Ovary (tissue), 9 donors: ENCODE data around the gene DDAH2. TPM values are rescaled to one million over a fixed set of nuclear protein-coding genes. Genes with fewer than 3 reads are reported as not detected.

ENCODE experiments used
- DNase-seq, 5 donors: peaks; one replicate each; pipeline ENCODE4 v3.0.0-alpha.2; 2019 to 2020
- H3K27ac ChIP-seq, 2 donors: fragments of 200-600 bp; one replicate each; pipeline versions ENCODE4 v1.5.1 to v1.8.0; 2019 to 2022
- H3K27me3 ChIP-seq: fragments of 200-600 bp; one replicate; pipeline ENCODE4 v1.8.0; 2022
- H3K36me3 ChIP-seq: fragments of 200-600 bp; sonication (generic); one replicate; pipeline ENCODE4 v1.5.1; 2019
- H3K4me1 ChIP-seq: one replicate; pipeline ENCODE4 v1.8.1; 2013; ENCODE audit warnings: mild to moderate bottlenecking, moderate library complexity; ENCODE audit not compliant: insufficient read depth
- H3K4me3 ChIP-seq: fragments of 200-600 bp; sonication (generic); one replicate; pipeline ENCODE4 v1.5.1; 2017
- H3K9me3 ChIP-seq, 2 donors: fragments of 200-600 bp in 1 of 2; sonication (generic) in 1 of 2; one replicate each; pipeline versions ENCODE4 v1.5.1 to v1.8.1; 2013 to 2019; ENCODE audit warnings: mild to moderate bottlenecking in 1 of 2, moderate library complexity in 1 of 2
- CTCF ChIP-seq, 3 donors: fragments of 450-650 bp in 2 of 3; fragments of 200-600 bp in 1 of 3; IDR thresholded peaks; one replicate each; pipeline versions ENCODE4 v1.5.1 to v1.8.0; 2016 to 2022; ENCODE audit warnings: antibody characterized with exemption in 3 of 3, mild to moderate bottlenecking in 1 of 3
- EP300 ChIP-seq: sonication (generic); formaldehyde crosslinking; IDR thresholded peaks from one replicate; pipeline ENCODE4 v1.6.1; 2017; ENCODE audit warnings: antibody characterized with exemption
- POLR2A ChIP-seq: fragments of 450-650 bp; IDR thresholded peaks from one replicate; pipeline ENCODE4 v1.6.1; 2017; ENCODE audit warnings: antibody characterized with exemption, mild to moderate bottlenecking, moderate library complexity
- WGBS, 3 donors: extraction: QIAGEN DNeasy Blood & Tissue Kit in 1 of 3; methylation state at CpG; one replicate each; pipeline versions ENCODE4 v1.1.5 to v1.1.7; 2013 to 2017; 5-methylcytosine and 5-hydroxymethylcytosine counted together
- intact Hi-C, 4 donors: fragments of 100-400 bp; cut with DNase I; formaldehyde crosslinking; loops; one replicate each; pipeline versions ENCODE4 v1.11.0 to v1.15.1; 2022 to 2023
- polyA plus RNA-seq, 2 donors: library from polyadenylated mRNA; stranded (reverse); fragments of 200-250 nt in 1 of 2; fragments of 350-450 nt in 1 of 2; fragmentation: Illumina TruSeq in 1 of 2; extraction: RNeasy Lipid Tissue Mini Kit (QIAGEN cat#74804) in 1 of 2; gene quantifications; one replicate each; pipeline ENCODE4 v1.2.3, GENCODE V29; 2013 to 2014
- total RNA-seq, 7 donors: library from RNA; depleted of rRNA in 2 of 7; stranded (reverse); fragments of >200 nt in 2 of 7; fragmentation: NEBNext Ultra II Directional in 3 of 7; extraction: Animal tissue kit (Norgen Biotek cat#: 25700) in 3 of 7; gene quantifications; one replicate each; pipeline versions ENCODE4 v1.1.0 to v1.2.4, GENCODE V29; 2016 to 2023
- donor health status: DM: no; HTN: no; CAD: no; lungs with moderate emphysema.
- donor health status: DM: no; HTN: no; CAD: no.
- donor health status: Bipolar disorder and iron deficiency.
- donor health status: DM: yes; HTN: yes; CAD: no.
- donor health status: DM: no; HTN: no; CAD: no.
- donor health status: DM: yes; HTN: yes; CAD: no.

Gene DDAH2
- total and polyA plus RNA-seq, 9 donors, result 23.9 to 139 (median 95.2) TPM

DNA sequence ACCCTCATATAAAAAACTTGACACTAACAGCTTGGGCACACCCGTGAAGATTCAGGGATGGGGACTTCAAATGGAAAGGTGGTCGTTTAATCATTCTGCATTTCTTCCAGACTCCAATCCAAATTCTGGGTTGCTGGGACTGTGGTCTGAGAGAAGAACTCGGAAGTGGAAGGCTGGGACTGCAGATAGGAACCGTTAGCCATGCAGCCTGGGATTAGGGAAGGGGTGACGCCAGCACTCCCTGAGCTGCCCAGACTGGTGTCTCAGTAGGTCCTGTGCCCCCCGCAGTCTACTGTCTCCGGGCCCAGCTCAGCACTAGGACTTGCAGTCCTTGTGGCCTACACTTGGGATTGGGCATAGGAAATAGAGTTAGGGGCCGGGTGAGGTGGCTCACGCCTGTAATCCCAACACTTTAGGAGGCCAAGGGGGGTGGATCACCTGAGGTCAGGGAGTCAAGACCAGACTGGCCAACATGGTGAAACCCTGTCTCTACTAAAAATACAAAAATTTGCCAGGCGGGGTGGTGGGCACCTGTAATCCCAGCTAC lies 7.7 kb upstream of the DDAH2 start:
- Histone ChIP-seq H3K36me3 (no peaks in the 10 kb centered on the region), H3K4me1 (peaks cover 12% of the 10 kb centered on the region), H3K4me3 (peak overlapping the region; percentile 63), H3K27ac (peak overlapping the region; percentile 83 to 90), H3K27me3 (no peaks in the 10 kb centered on the region), H3K9me3 (no peaks in the 10 kb centered on the region)
- TF ChIP-seq POLR2A, result no peak
- TF ChIP-seq CTCF (IDR thresholded peaks at IDR 0.05), result no peak
- TF ChIP-seq EP300, result no peak
- 38 to 41% (median 40%) methylated on average over 10 of the region's 10 CpGs for WGBS, 3 donors
- DNase-seq, result no peak
- intact Hi-C loops, result loop anchor here in 3 of 4 donors (5.0 to 10.0 kb wide), 3 partner anchors 58 to 98 kb away; partner anchors contain the start of gene VARS1 (in 1 of the 3)

- TF ChIP-seq EP300 (no peak), CTCF (IDR thresholded peaks at IDR 0.05) (no peak), POLR2A (peak; percentile 97)
- peaks cover 12% of the 10 kb centered on the region for H3K4me1 ChIP-seq
Measured at GRCh38 chr6:31736021-31736767, 7.1 kb upstream of the DDAH2 start, which contains the start of gene CLIC1. TSS of gene CLIC1 (minus strand) at chr6:31736530. CDS start at chr6:31736300, 230 bp downstream.

DNA sequence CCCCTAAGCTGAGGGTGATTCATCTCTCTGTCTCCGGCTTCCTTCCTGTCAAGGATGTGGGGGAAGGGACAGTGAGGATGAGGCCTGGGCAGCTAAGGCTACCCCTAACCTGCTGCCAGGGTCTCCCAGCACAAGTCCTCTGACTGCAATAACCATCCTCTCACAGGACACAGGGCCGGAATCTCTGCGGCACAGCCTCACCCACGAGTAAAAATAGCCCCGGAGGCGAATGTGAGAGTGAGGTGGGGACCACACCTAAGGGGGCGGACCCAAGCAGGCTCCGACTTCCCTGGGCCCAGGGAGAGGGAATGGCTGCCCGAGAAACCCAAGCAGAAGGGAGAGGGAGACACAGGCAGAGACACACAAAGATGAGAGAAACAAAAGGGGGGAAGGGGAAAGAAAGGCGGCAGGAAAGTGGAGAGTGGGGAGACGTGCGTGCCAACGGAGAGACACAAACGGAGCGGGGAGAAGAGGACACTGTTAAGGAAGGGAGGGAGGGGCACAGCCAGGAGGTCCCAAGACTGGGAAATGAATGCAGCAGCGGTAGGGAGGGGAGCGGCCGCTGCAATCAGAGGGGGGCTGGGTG lies 5.8 kb upstream of the DDAH2 start:
- no peaks in the 10 kb centered on the region for H3K27me3 ChIP-seq
- peaks cover 12% of the 10 kb centered on the region for H3K4me1 ChIP-seq
- no peaks in the 10 kb centered on the region for H3K9me3 ChIP-seq
- H3K27ac ChIP-seq, result peak overlapping the region; percentile 83 to 90
- peak; percentile 38 for TF ChIP-seq POLR2A
- TF ChIP-seq CTCF (IDR thresholded peaks at IDR 0.05), result no peak
- peak; percentile 42 to 57 (median 56) for DNase-seq
- no peaks in the 10 kb centered on the region for H3K36me3 ChIP-seq
- H3K4me3 ChIP-seq, result peak overlapping the region; percentile 63
- 0 to 1% (median 0%) methylated on average over 18 of the region's 18 CpGs for WGBS, 3 donors
- intact Hi-C loops, result loop anchor here in 3 of 4 donors (5.0 to 10.0 kb wide), 3 partner anchors 60 to 100 kb away; partner anchors contain the start of gene VARS1 (in 1 of the 3)

More at GRCh38 chr6:31736021-31736767, 7.1 kb upstream of the DDAH2 start, which contains the start of gene CLIC1:
- Histone ChIP-seq H3K9me3 (no peaks in the 10 kb centered on the region), H3K4me3 (peak within 1 kb of the TSS; percentile 63), H3K36me3 (no peaks in the 10 kb centered on the region), H3K27me3 (no peaks in the 10 kb centered on the region), H3K27ac (peak within 1 kb of the TSS; percentile 83 to 90)
- intact Hi-C loops, result loop anchor here in 3 of 4 donors (5.0 to 10.0 kb wide), 3 partner anchors 59 to 99 kb away; partner anchors contain the start of gene VARS1 (in 1 of the 3)
- DNase-seq, result peak; percentile 87 to 93 (median 89)
- 0 to 1% (median 1%) methylated on average over 24 of the region's 24 CpGs for WGBS, 3 donors

DNA sequence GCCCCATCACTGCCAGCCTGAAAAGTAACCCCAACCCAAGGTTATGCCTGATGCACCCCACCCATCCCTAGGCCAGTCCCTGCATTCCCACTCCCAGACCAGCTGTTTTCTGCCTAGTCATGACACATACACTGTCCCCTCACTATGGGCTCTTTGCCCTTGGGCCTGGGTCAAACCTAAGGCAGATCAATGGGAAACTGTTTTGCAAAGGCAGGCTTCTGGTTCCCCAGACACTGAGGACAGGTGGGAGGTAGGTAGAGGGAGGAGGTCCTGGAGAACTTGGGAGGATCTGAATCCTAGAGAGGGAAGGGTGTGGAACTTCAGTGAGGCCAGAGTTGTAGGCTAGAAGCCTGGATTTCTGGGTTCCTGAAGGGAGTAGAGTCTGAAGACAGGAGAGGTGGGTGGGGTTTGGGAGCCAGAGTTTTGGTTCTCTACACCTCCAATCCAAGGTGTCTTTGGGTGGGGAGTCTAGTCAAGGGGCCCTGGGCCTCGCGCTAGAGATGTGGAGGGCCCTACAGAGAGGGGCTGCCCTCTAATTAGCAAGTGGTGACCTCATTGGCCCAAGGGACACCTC lies 5.2 kb upstream of the DDAH2 start:
- Histone ChIP-seq H3K27me3 (no peaks in the 10 kb centered on the region), H3K9me3 (no peaks in the 10 kb centered on the region), H3K27ac (peak overlapping the region; percentile 83 to 90), H3K4me3 (peak overlapping the region; percentile 63), H3K4me1 (peaks cover 12% of the 10 kb centered on the region), H3K36me3 (no peaks in the 10 kb centered on the region)
- WGBS, 3 donors, result 20 to 32% (median 30%) methylated on average over 2 of the region's 2 CpGs
- DNase-seq, result no peak
- intact Hi-C loops, result loop anchor here in 2 of 4 donors (10.0 kb wide), 2 partner anchors 60 to 100 kb away; partner anchors contain the start of gene VARS1 (in 1 of the 2)
- TF ChIP-seq CTCF (IDR thresholded peaks at IDR 0.05), result no peak
- TF ChIP-seq EP300, result no peak
- TF ChIP-seq POLR2A, result no peak
